Smooth muscle cell (in vitro differentiated cells): ENCODE measurements around the gene IL25. TPM values are rescaled to one million over a fixed set of nuclear protein-coding genes. Genes with fewer than 3 reads are reported as not detected.

Experiments
- DNase-seq: peaks from one replicate; lab custom pipeline; 2025; ENCODE audit not compliant: unreplicated experiment; lab: John Stamatoyannopoulos, UW
- H2AFZ ChIP-seq: fragments of 200-600 bp; sonication (generic); 2 replicates; pipeline ENCODE4 v1.6.0; 2016; ENCODE audit warnings: antibody characterized with exemption, low read depth, mild to moderate bottlenecking
- H3F3A ChIP-seq: fragments of 200-600 bp; sonication (generic); 2 replicates; pipeline ENCODE4 v1.6.0; 2017; ENCODE audit warnings: antibody characterized with exemption, low read depth
- H3K27ac ChIP-seq: fragments of 200-600 bp; sonication (generic); 2 replicates; pipeline ENCODE4 v1.5.1; 2016; ENCODE audit warnings: low read depth, mild to moderate bottlenecking
- H3K27me3 ChIP-seq: fragments of 200-600 bp; sonication (generic); 2 replicates; pipeline ENCODE4 v1.6.1; 2016; ENCODE audit warnings: low read depth, mild to moderate bottlenecking
- H3K36me3 ChIP-seq: fragments of 200-600 bp; sonication (generic); 2 replicates; pipeline ENCODE4 v1.5.1; 2016; ENCODE audit warnings: low read depth
- H3K4me1 ChIP-seq: fragments of 200-600 bp; sonication (generic); 2 replicates; pipeline ENCODE4 v1.5.1; 2016; ENCODE audit warnings: low read depth
- H3K4me2 ChIP-seq: fragments of 200-600 bp; sonication (generic); 2 replicates; pipeline ENCODE4 v1.6.0; 2016; ENCODE audit warnings: mild to moderate bottlenecking
- H3K4me3 ChIP-seq: fragments of 200-600 bp; sonication (generic); 2 replicates; pipeline ENCODE4 v1.5.1; 2016; ENCODE audit warnings: mild to moderate bottlenecking
- H3K79me2 ChIP-seq: fragments of 200-600 bp; sonication (generic); 2 replicates; pipeline ENCODE4 v1.6.0; 2016; ENCODE audit warnings: low read depth, mild to moderate bottlenecking
- H3K9ac ChIP-seq: fragments of 200-600 bp; sonication (generic); 2 replicates; pipeline ENCODE4 v1.6.0; 2016; ENCODE audit warnings: low read depth
- H3K9me3 ChIP-seq: fragments of 200-600 bp; sonication (generic); replicated peaks from 2 replicates; pipeline ENCODE4 v1.5.1; 2016; ENCODE audit warnings: low read depth
- H4K20me1 ChIP-seq: fragments of 200-600 bp; sonication (generic); 2 replicates; pipeline ENCODE4 v1.6.0; 2016; ENCODE audit warnings: low read depth
- WGBS: methylation state at CpG from one replicate; pipeline ENCODE4 v1.1.7; 2016; ENCODE audit warnings: low lambda C conversion rate; 5-methylcytosine and 5-hydroxymethylcytosine counted together
- polyA plus RNA-seq: library from polyadenylated mRNA; unstranded; fragments of >200 nt; fragmentation: Nextera tagmentation; extraction: Ambion mirVana; gene quantifications from 2 replicates; pipeline ENCODE4 v1.2.1, GENCODE V29; 2016
- total RNA-seq: library from RNA; depleted of rRNA; stranded (reverse); fragments of >200 nt; gene quantifications from 2 replicates; pipeline ENCODE4 v1.2.3, GENCODE V29; 2014
- TF ChIP-seq, protein P1 (sequence below): fragments of 200-600 bp; sonication (generic); IDR thresholded peaks from 2 replicates; pipeline ENCODE4 v1.5.1; 2017; ENCODE audit warnings: borderline replicate concordance, mild to moderate bottlenecking, antibody characterized with exemption; ENCODE audit not compliant: insufficient read depth, poor library complexity, severe bottlenecking

Gene IL25
- total and polyA plus RNA-seq, 2 experiments from 2014 or later = not detected

- Histone ChIP-seq H3K79me2 (peaks cover 47% of the 10 kb centered on the region), H3K9ac (peak overlapping the region; percentile 87), H3K4me1 (peaks cover 43% of the 10 kb centered on the region), H3K27ac (peak overlapping the region; percentile 88), H2AFZ (peak overlapping the region; percentile 46), H3K36me3 (no peaks in the 10 kb centered on the region), H3K4me2 (peak overlapping the region; percentile 97), H3K9me3 (no peaks in the 10 kb centered on the region), H3F3A (peaks cover 22% of the 10 kb centered on the region), H4K20me1 (peaks cover 27% of the 10 kb centered on the region), H3K4me3 (peak overlapping the region; percentile 80), H3K27me3 (no peaks in the 10 kb centered on the region)
- TF ChIP-seq, protein P1, sequence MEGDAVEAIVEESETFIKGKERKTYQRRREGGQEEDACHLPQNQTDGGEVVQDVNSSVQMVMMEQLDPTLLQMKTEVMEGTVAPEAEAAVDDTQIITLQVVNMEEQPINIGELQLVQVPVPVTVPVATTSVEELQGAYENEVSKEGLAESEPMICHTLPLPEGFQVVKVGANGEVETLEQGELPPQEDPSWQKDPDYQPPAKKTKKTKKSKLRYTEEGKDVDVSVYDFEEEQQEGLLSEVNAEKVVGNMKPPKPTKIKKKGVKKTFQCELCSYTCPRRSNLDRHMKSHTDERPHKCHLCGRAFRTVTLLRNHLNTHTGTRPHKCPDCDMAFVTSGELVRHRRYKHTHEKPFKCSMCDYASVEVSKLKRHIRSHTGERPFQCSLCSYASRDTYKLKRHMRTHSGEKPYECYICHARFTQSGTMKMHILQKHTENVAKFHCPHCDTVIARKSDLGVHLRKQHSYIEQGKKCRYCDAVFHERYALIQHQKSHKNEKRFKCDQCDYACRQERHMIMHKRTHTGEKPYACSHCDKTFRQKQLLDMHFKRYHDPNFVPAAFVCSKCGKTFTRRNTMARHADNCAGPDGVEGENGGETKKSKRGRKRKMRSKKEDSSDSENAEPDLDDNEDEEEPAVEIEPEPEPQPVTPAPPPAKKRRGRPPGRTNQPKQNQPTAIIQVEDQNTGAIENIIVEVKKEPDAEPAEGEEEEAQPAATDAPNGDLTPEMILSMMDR = no peak
- peak; percentile 49 for DNase-seq
- 2% methylated on average over 40 of the region's 51 CpGs for whole genome bisulfite sequencing
These were observed 6.7 kb upstream of the IL25 start for GRCh38 chr14:23365732-23366425.

GRCh38 chr14:23366426-23366921, 6.1 kb upstream of the IL25 start:
- peaks cover 41% of the 10 kb centered on the region for H3K79me2 ChIP-seq
- peaks cover 21% of the 10 kb centered on the region for H4K20me1 ChIP-seq
- H3K27ac ChIP-seq = peak overlapping the region; percentile 88
- peaks cover 18% of the 10 kb centered on the region for H3F3A ChIP-seq
- H3K27me3 ChIP-seq = no peaks in the 10 kb centered on the region
- TF ChIP-seq, protein P1 = no peak
- 7% methylated on average over 12 of the region's 34 CpGs for WGBS
- peak; percentile 82 for DNase-seq
- no peaks in the 10 kb centered on the region for H3K36me3 ChIP-seq
- peak overlapping the region; percentile 97 for H3K4me2 ChIP-seq
- H3K4me3 ChIP-seq = peak overlapping the region; percentile 80
- no peaks in the 10 kb centered on the region for H3K9me3 ChIP-seq
- no peak overlapping the region for H3K9ac ChIP-seq
- H2AFZ ChIP-seq = peak overlapping the region; percentile 46
- peaks cover 38% of the 10 kb centered on the region for H3K4me1 ChIP-seq

DNA sequence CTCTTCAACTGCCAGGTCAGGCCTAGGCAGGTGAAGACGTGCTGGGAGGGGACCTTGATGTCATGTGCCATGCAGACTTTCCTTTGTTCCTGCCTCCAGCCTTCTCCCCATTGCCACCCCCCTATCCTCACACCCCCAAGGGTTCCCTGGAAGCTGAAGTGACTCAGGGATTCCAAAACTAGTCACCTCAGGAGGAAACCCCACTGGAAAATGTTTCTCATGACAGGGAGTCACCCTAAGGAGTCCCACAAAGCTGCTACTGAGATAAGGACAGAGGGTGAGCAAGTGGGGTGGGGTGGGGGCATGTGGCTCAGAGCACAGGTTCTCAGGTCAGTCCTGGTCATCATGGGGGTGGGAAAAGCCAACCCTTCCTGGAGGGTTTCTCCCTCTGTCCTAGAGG, 2.4 kb upstream of the IL25 start:
- no peaks in the 10 kb centered on the region for H4K20me1 ChIP-seq
- peaks cover 4% of the 10 kb centered on the region for H3K79me2 ChIP-seq
- no peak for DNase-seq
- H3K4me1 ChIP-seq = peaks cover 10% of the 10 kb centered on the region
- H3K9me3 ChIP-seq = no peaks in the 10 kb centered on the region
- WGBS = 60% methylated on average over 1 of the region's 1 CpG
- H3K36me3 ChIP-seq = no peaks in the 10 kb centered on the region
- H2AFZ ChIP-seq = no peak overlapping the region
- H3K27me3 ChIP-seq = no peaks in the 10 kb centered on the region
- H3K4me2 ChIP-seq = no peak overlapping the region
- H3K4me3 ChIP-seq = no peak overlapping the region
- TF ChIP-seq, protein P1 = no peak
- peaks cover 12% of the 10 kb centered on the region for H3F3A ChIP-seq
- H3K9ac ChIP-seq = no peak overlapping the region
- H3K27ac ChIP-seq = no peak overlapping the region
